Endothelial cell of umbilical vein (primary cell): ENCODE measurements around the gene GPR68.

Experiments
- CTCF ChIP-seq, 2 donors: IDR thresholded peaks; 1 replicate in 1 of 2; 2 replicates in 1 of 2; pipeline ENCODE4 v1.5.1; 2011; ENCODE audit warnings: low read length in 2 of 2, mild to moderate bottlenecking in 2 of 2, moderate library complexity in 2 of 2, control low read depth in 1 of 2, inconsistent platforms in 1 of 2, low read depth in 1 of 2; ENCODE audit not compliant: insufficient read depth in 1 of 2; ENCODE audit errors: extremely low read depth in 1 of 2
- EZH2 ChIP-seq: IDR thresholded peaks from 2 replicates; pipeline ENCODE4 v1.6.1; 2012; ENCODE audit warnings: borderline replicate concordance, low read depth, mild to moderate bottlenecking, moderate library complexity, low read length, inconsistent platforms; ENCODE audit not compliant: severe bottlenecking
- FOS ChIP-seq: IDR thresholded peaks from 2 replicates; pipeline ENCODE4 v1.6.1; 2011; ENCODE audit warnings: mild to moderate bottlenecking, low read length, moderate library complexity, borderline replicate concordance; ENCODE audit not compliant: insufficient read depth
- GATA2 ChIP-seq: IDR thresholded peaks from 2 replicates; pipeline ENCODE4 v1.7.0; 2011; ENCODE audit warnings: low read depth, mild to moderate bottlenecking, moderate library complexity, mixed read lengths, low read length; ENCODE audit not compliant: insufficient read length, insufficient read depth
- JUN ChIP-seq: IDR thresholded peaks from 2 replicates; pipeline ENCODE4 v1.6.1; 2011; ENCODE audit warnings: borderline replicate concordance, low read depth; ENCODE audit not compliant: insufficient read length, insufficient read depth
- MAX ChIP-seq: IDR thresholded peaks from 2 replicates; pipeline ENCODE4 v1.6.1; 2011; ENCODE audit not compliant: insufficient read depth, insufficient read length
- MYC ChIP-seq: IDR thresholded peaks from one replicate; pipeline ENCODE4 v1.6.1; 2011; ENCODE audit warnings: mild to moderate bottlenecking, low read depth, low read length
- POLR2A ChIP-seq: IDR thresholded peaks from 2 replicates; pipeline ENCODE4 v1.6.1; 2012; ENCODE audit warnings: low read depth, mild to moderate bottlenecking, control low read depth, low read length
- POLR2AphosphoS5 ChIP-seq: IDR thresholded peaks from 2 replicates; pipeline ENCODE4 v1.6.1; 2012; ENCODE audit warnings: low read depth, mild to moderate bottlenecking, control low read depth, low read length, moderate library complexity; ENCODE audit not compliant: insufficient read depth

GRCh38 chr14:91249841-91250616 is 5.5 kb upstream of the GPR68 start:
- TF ChIP-seq CTCF (IDR thresholded peaks at IDR 0.05; ENCODE audit: extremely low read depth in 1 of 2, insufficient read depth in 1 of 2, low read depth in 1 of 2, low read length in 2 of 2) (no peak), POLR2A (no peak), EZH2 (no peak), MAX (no peak), POLR2AphosphoS5 (no peak), FOS (no peak), GATA2 (no peak), MYC (no peak), JUN (no peak)
